HG03175 (cell line): ENCODE results near the gene COL5A2.

Experiments
- ATAC-seq: cut with Tn5 transposase; IDR thresholded peaks from one replicate; pipeline ENCODE4 v1.9.1; 2021; ENCODE audit warnings: mild to moderate bottlenecking, moderate library complexity; ENCODE audit not compliant: unreplicated experiment

COL5A2 gene

GRCh38 chr2:189057316-189057715 lies 122.2 kb downstream of the COL5A2 start:
- ATAC-seq, result no peak

- no peak for ATAC-seq
Measured at GRCh38 chr2:189056200-189057106, 123.1 kb downstream of the COL5A2 start.

- ATAC-seq, result no peak
Measured at GRCh38 chr2:189050165-189050712, 129.3 kb downstream of the COL5A2 start.

GRCh38 chr2:189049709-189050164 lies 129.8 kb downstream of the COL5A2 start:
- no peak for ATAC-seq

- ATAC-seq, result no peak
Measured at GRCh38 chr2:189048189-189048588, 131.4 kb downstream of the COL5A2 start.

GRCh38 chr2:189047171-189047888 lies 132.2 kb downstream of the COL5A2 start:
- ATAC-seq, result no peak

GRCh38 chr2:189046320-189046719 lies 133.2 kb downstream of the COL5A2 start:
- no peak for ATAC-seq

GRCh38 chr2:189045836-189046235 lies 133.7 kb downstream of the COL5A2 start:
- no peak for ATAC-seq

GRCh38 chr2:189037518-189037917 lies 142.0 kb downstream of the COL5A2 start:
- ATAC-seq, result no peak

GRCh38 chr2:189024901-189025618 lies 154.5 kb downstream of the COL5A2 start:
- no peak for ATAC-seq

GRCh38 chr2:189022492-189022891 lies 157.1 kb downstream of the COL5A2 start:
- no peak for ATAC-seq

GRCh38 chr2:189022053-189022481 lies 157.5 kb downstream of the COL5A2 start:
- ATAC-seq, result no peak

GRCh38 chr2:189020179-189020578 lies 159.4 kb downstream of the COL5A2 start:
- no peak for ATAC-seq

- no peak for ATAC-seq
Measured at GRCh38 chr2:189018631-189019030, 160.9 kb downstream of the COL5A2 start.

- ATAC-seq, result no peak
Measured at GRCh38 chr2:189016311-189016861, 163.2 kb downstream of the COL5A2 start.

GRCh38 chr2:189015359-189015758 lies 164.2 kb downstream of the COL5A2 start:
- no peak for ATAC-seq

GRCh38 chr2:189014449-189015138 lies 165.0 kb downstream of the COL5A2 start:
- ATAC-seq, result no peak

- no peak for ATAC-seq
Measured at GRCh38 chr2:189013671-189014448, 165.7 kb downstream of the COL5A2 start.

GRCh38 chr2:189013031-189013430 lies 166.5 kb downstream of the COL5A2 start:
- ATAC-seq, result no peak
